Gastrocnemius medialis (tissue), 4 donors: ENCODE measurements around the gene GALNT2.

Experiments
- POLR2A ChIP-seq, 2 donors: fragments of 450-650 bp; IDR thresholded peaks; one replicate each; pipeline ENCODE4 v1.6.1; 2017; ENCODE audit warnings: antibody characterized with exemption in 2 of 2, mild to moderate bottlenecking in 2 of 2, moderate library complexity in 2 of 2
- TF ChIP-seq, protein P1 (sequence below), 5 experiments: fragments of 450-650 bp in 3 of 5; fragments of 200-600 bp in 2 of 5; sonication (generic) in 2 of 5; IDR thresholded peaks in 4 of 5; conservative IDR thresholded peaks in 1 of 5; 1 replicate in 4 of 5; 2 replicates in 1 of 5; pipeline ENCODE4 v1.5.1; 2016 to 2019; ENCODE audit warnings: antibody characterized with exemption in 5 of 5, mild to moderate bottlenecking in 3 of 5, moderate library complexity in 3 of 5

DNA sequence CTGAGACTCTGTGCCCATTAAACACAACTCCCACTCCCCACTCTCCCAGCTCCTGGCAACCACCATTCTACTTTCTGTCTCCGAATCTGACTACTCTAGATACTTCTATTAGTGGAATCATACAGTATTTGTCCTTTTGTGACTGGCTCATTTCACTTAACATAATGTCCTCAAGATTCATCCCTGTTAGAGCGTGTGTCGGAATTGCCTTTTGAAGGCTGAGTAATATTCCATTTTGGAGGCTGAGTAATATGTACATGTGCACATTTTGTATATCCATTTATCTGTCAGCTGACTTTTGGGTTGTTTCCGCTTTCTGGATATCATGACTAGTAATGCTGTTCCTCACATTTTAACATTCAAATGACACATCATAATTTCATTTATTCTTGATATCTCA is 30.3 kb downstream of the GALNT2 start:
- TF ChIP-seq POLR2A (IDR thresholded peaks at IDR 0.05), result no peak
- TF ChIP-seq, protein P1, sequence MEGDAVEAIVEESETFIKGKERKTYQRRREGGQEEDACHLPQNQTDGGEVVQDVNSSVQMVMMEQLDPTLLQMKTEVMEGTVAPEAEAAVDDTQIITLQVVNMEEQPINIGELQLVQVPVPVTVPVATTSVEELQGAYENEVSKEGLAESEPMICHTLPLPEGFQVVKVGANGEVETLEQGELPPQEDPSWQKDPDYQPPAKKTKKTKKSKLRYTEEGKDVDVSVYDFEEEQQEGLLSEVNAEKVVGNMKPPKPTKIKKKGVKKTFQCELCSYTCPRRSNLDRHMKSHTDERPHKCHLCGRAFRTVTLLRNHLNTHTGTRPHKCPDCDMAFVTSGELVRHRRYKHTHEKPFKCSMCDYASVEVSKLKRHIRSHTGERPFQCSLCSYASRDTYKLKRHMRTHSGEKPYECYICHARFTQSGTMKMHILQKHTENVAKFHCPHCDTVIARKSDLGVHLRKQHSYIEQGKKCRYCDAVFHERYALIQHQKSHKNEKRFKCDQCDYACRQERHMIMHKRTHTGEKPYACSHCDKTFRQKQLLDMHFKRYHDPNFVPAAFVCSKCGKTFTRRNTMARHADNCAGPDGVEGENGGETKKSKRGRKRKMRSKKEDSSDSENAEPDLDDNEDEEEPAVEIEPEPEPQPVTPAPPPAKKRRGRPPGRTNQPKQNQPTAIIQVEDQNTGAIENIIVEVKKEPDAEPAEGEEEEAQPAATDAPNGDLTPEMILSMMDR (IDR thresholded peaks at IDR 0.05 in 4 of 5, conservative IDR thresholded peaks at IDR 0.05 in 1 of 5), result no peak
